Activated CD4-positive, alpha-beta memory T cell treated with anti-CD3 and anti-CD28 coated beads for 36 hours (primary cell): ENCODE measurements around the gene CREBL2. TPM values are rescaled to one million over a fixed set of nuclear protein-coding genes. Genes with fewer than 3 reads are reported as not detected.
A peak's percentile ranks its signal among the peaks of the same experiment; 100 is the strongest.
"Not testable (repeated sequence)": the region's sequence is repeated elsewhere in the genome, so short reads cannot be mapped to it uniquely, and the experiment has no call there.

Experiments
- CTCF ChIA-PET: fragments of 350-600 bp; sonication (Branson Sonifier 250); formaldehyde crosslinking; loops from one replicate; lab custom pipeline; 2021; ENCODE audit warnings: antibody characterized with exemption, inconsistent platforms; lab: Charles Lee
- POLR2A ChIA-PET: fragments of 350-600 bp; sonication (Branson Sonifier 250); formaldehyde crosslinking; loops from one replicate; lab custom pipeline; 2021; ENCODE audit warnings: antibody characterized with exemption; lab: Charles Lee
- DNase-seq: peaks from one replicate; pipeline ENCODE4 v3.0.0-alpha.2; 2020
- H3K27ac Mint-ChIP-seq: one replicate; pipeline ENCODE4 v1.8.0; 2021; ENCODE audit warnings: mixed read lengths
- H3K27me3 Mint-ChIP-seq: one replicate; pipeline ENCODE4 v1.8.0; 2021; ENCODE audit warnings: mixed read lengths
- H3K36me3 Mint-ChIP-seq: one replicate; pipeline ENCODE4 v1.8.0; 2021; ENCODE audit warnings: mixed read lengths
- H3K4me1 Mint-ChIP-seq: one replicate; pipeline ENCODE4 v1.8.0; 2021; ENCODE audit warnings: low read depth, mixed read lengths
- H3K4me3 Mint-ChIP-seq: one replicate; pipeline ENCODE4 v1.8.0; 2021; ENCODE audit warnings: mild to moderate bottlenecking, mixed read lengths
- H3K9me3 Mint-ChIP-seq: one replicate; pipeline ENCODE4 v1.8.0; 2021; ENCODE audit warnings: mixed read lengths
- intact Hi-C: fragments of 100-400 bp; cut with micrococcal nuclease; formaldehyde crosslinking; loops from one replicate; pipeline ENCODE4 v1.15.1; 2023
- total RNA-seq, 2 experiments: library from RNA; stranded (reverse); gene quantifications; one replicate each; pipeline ENCODE4 v1.2.3, GENCODE V29; 2021

CREBL2 gene
- total RNA-seq = 10 to 100 TPM; 30.4 to 32.2 TPM

GRCh38 chr12:12611512-12612306 is at the start of gene CREBL2:
CREBL2 (plus strand) TSS chr12:12611876; CDS start chr12:12612173, 297 bp downstream.
- CTCF ChIA-PET = interaction anchor here (1.2 to 1.8 kb wide), 5 partner anchors 8 to 125 kb away, joined by 3 to 8 read pairs (median 5); no protein-coding TSS in a partner anchor
- H3K36me3 Mint-ChIP-seq = peaks cover 15% of the 10 kb centered on the region
- H3K4me3 Mint-ChIP-seq = peak within 1 kb of the TSS; percentile 82
- H3K4me1 Mint-ChIP-seq = peaks cover 54% of the 10 kb centered on the region
- intact Hi-C loops = loop anchor here (1.0 to 5.0 kb wide), 5 partner anchors 50 to 254 kb away; partner anchors contain the start of genes BORCS5 and GPR19
- POLR2A ChIA-PET = interaction anchor here (0.8 to 2.3 kb wide), 7 partner anchors 11 to 225 kb away, joined by 3 to 7 read pairs (median 4); no protein-coding TSS in a partner anchor
- peak; percentile 92 for DNase-seq
- no peaks in the 10 kb centered on the region for H3K9me3 Mint-ChIP-seq
- H3K27ac Mint-ChIP-seq = peak within 1 kb of the TSS; percentile 95
- no peaks in the 10 kb centered on the region for H3K27me3 Mint-ChIP-seq

DNA sequence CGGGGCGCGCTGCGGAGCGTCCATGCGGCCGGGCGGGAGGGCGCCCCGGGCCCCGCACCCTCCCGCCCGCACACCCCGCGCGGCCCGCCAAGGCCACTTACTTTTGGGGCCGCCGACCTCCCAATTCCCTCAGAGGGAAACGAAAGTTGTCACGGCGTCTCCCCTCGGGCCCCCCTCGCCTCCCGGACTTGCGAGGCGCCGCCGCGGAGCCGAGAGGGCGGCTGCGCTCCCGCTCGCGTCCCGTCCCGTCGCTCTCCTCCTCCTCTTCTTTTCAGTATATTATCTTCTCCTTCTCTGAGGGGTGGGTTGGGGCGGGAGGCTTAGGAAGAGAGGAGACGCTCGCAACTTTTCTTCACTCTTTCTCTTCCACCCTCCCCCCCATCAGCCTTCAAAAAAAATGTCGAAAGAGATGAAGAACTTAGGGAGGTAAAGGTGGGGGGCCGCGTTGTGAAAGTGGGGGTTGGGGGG is 49.6 kb upstream of the CREBL2 start:
- Mint-ChIP-seq H3K27ac (peak overlapping the region; percentile 84), H3K4me3 (peak overlapping the region; percentile 79), H3K36me3 (peaks cover 22% of the 10 kb centered on the region), H3K27me3 (no peaks in the 10 kb centered on the region), H3K9me3 (peaks cover 5% of the 10 kb centered on the region), H3K4me1 (peaks cover 40% of the 10 kb centered on the region)
- intact Hi-C loops = loop anchor here (1.0 to 5.0 kb wide), 6 partner anchors 21 to 440 kb away; partner anchors contain the start of genes GPR19 and HEBP1
- peak; percentile 40 for DNase-seq
- ChIA-PET POLR2A (interaction anchor here (0.8 to 2.4 kb wide), 16 partner anchors 14 to 185 kb away, joined by 3 to 10 read pairs (median 4); no protein-coding TSS in a partner anchor), CTCF (interaction anchor here (0.9 to 2.7 kb wide), 7 partner anchors 14 to 185 kb away, joined by 3 to 24 read pairs (median 6); no protein-coding TSS in a partner anchor)

GRCh38 chr12:12562585-12563261 is 49.0 kb upstream of the CREBL2 start, which contains the start of gene DUSP16:
DUSP16 (minus strand) TSS chr12:12562863; CDS start chr12:12521098, 41,765 bp downstream.
- Mint-ChIP-seq H3K36me3 (peaks cover 20% of the 10 kb centered on the region), H3K27ac (peak within 1 kb of the TSS; percentile 92), H3K27me3 (no peaks in the 10 kb centered on the region), H3K9me3 (peaks cover 5% of the 10 kb centered on the region), H3K4me3 (peak within 1 kb of the TSS; percentile 79), H3K4me1 (peaks cover 37% of the 10 kb centered on the region)
- intact Hi-C loops = loop anchor here (1.0 to 5.0 kb wide), 6 partner anchors 21 to 440 kb away; partner anchors contain the start of genes GPR19 and HEBP1
- POLR2A ChIA-PET = interaction anchor here (0.6 to 2.0 kb wide), 18 partner anchors 36 to 206 kb away, joined by 3 to 9 read pairs (median 4); partner anchors contain the start of gene BORCS5
- peak; percentile 85 for DNase-seq
- CTCF ChIA-PET = interaction anchor here (0.6 to 2.7 kb wide), 25 partner anchors 8 to 205 kb away, joined by 3 to 24 read pairs (median 4); partner anchors contain the start of gene BORCS5

- H3K27ac Mint-ChIP-seq = peak overlapping the region; percentile 92
- POLR2A ChIA-PET = interaction anchor here (0.6 to 2.0 kb wide), 17 partner anchors 36 to 207 kb away, joined by 3 to 9 read pairs (median 4); partner anchors contain the start of gene BORCS5
- peak overlapping the region; percentile 79 for H3K4me3 Mint-ChIP-seq
Measured at GRCh38 chr12:12563290-12563928, 48.3 kb upstream of the CREBL2 start.

GRCh38 chr12:12564911-12565310 is 46.8 kb upstream of the CREBL2 start:
- peaks cover 6% of the 10 kb centered on the region for H3K36me3 Mint-ChIP-seq
- POLR2A ChIA-PET = no interaction called here
- peaks cover 5% of the 10 kb centered on the region for H3K9me3 Mint-ChIP-seq
- no peak for DNase-seq
- no peaks in the 10 kb centered on the region for H3K27me3 Mint-ChIP-seq
- CTCF ChIA-PET = interaction anchor here (0.7 to 2.7 kb wide), 17 partner anchors 8 to 207 kb away, joined by 3 to 24 read pairs (median 5); partner anchors contain the start of genes BORCS5 and CREBL2
- no peak overlapping the region for H3K4me3 Mint-ChIP-seq
- H3K27ac Mint-ChIP-seq = no peak overlapping the region
- intact Hi-C loops = loop anchor here (1.0 to 5.0 kb wide), 4 partner anchors 82 to 437 kb away; partner anchors contain the start of genes BORCS5 and HEBP1
- peaks cover 17% of the 10 kb centered on the region for H3K4me1 Mint-ChIP-seq

More at GRCh38 chr12:12563290-12563928, 48.3 kb upstream of the CREBL2 start:
- peaks cover 14% of the 10 kb centered on the region for H3K36me3 Mint-ChIP-seq
- H3K9me3 Mint-ChIP-seq = peaks cover 5% of the 10 kb centered on the region
- H3K4me1 Mint-ChIP-seq = peaks cover 30% of the 10 kb centered on the region
- intact Hi-C loops = loop anchor here (2.0 to 5.0 kb wide), 4 partner anchors 61 to 439 kb away; partner anchors contain the start of genes GPR19 and HEBP1
- DNase-seq = no peak
- H3K27me3 Mint-ChIP-seq = no peaks in the 10 kb centered on the region
- CTCF ChIA-PET = interaction anchor here (0.6 to 2.7 kb wide), 33 partner anchors 8 to 206 kb away, joined by 3 to 24 read pairs (median 4); partner anchors contain the start of genes BORCS5 and CREBL2

DNA sequence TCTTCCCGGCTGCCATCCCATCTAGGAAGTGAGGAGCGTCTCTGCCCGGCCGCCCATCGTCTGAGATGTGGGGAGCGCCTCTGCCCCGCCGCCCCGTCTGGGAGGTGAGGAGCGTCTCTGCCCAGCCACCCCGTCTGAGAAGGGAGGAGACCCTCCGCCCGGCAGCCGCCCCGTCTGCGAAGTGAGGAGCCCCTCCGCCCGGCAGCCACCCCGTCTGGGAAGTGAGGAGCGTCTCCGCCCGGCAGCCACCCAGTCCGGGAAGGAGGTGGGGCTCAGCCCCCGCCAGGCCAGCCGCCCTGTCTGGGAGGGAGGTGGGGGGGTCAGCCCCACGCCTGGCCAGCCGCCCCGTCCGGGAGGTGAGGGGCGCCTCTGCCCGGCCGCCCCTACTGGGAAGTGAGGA is 45.7 kb upstream of the CREBL2 start:
- POLR2A ChIA-PET, intact Hi-C loops: not testable (repeated sequence)

GRCh38 chr12:12572659-12573058 is 39.0 kb upstream of the CREBL2 start:
- POLR2A ChIA-PET = no interaction called here

More for the DNA sequence above, 45.7 kb upstream of the CREBL2 start:
- H3K36me3 Mint-ChIP-seq, H3K9me3 Mint-ChIP-seq, H3K27ac Mint-ChIP-seq, DNase-seq, H3K4me3 Mint-ChIP-seq, H3K27me3 Mint-ChIP-seq, CTCF ChIA-PET: not testable (repeated sequence)
- H3K4me1 Mint-ChIP-seq = peaks cover 14% of the 10 kb centered on the region

GRCh38 chr12:12577786-12578185 is 33.9 kb upstream of the CREBL2 start:
- intact Hi-C loops = no loop called here
- Mint-ChIP-seq H3K36me3 (no peaks in the 10 kb centered on the region), H3K9me3 (no peaks in the 10 kb centered on the region), H3K4me3 (no peak overlapping the region), H3K4me1 (peaks cover 24% of the 10 kb centered on the region), H3K27me3 (no peaks in the 10 kb centered on the region), H3K27ac (peak overlapping the region; percentile 8)
- POLR2A ChIA-PET = no interaction called here
- DNase-seq = no peak
- CTCF ChIA-PET = interaction anchor here (2.9 kb wide), 1 partner anchor 14 kb away, joined by 11 read pairs; the partner anchor contains the start of gene DUSP16

More at GRCh38 chr12:12572659-12573058, 39.0 kb upstream of the CREBL2 start:
- intact Hi-C loops = no loop called here
- DNase-seq = no peak
- H3K27ac Mint-ChIP-seq = no peak overlapping the region
- no peaks in the 10 kb centered on the region for H3K36me3 Mint-ChIP-seq
- peaks cover 7% of the 10 kb centered on the region for H3K4me1 Mint-ChIP-seq
- H3K4me3 Mint-ChIP-seq = no peak overlapping the region
- CTCF ChIA-PET = interaction anchor here (1.7 kb wide), 1 partner anchor 8 kb away, joined by 5 read pairs; no protein-coding TSS in a partner anchor
- no peaks in the 10 kb centered on the region for H3K9me3 Mint-ChIP-seq
- H3K27me3 Mint-ChIP-seq = no peaks in the 10 kb centered on the region

GRCh38 chr12:12580716-12581115 is 31.0 kb upstream of the CREBL2 start:
- H3K27me3 Mint-ChIP-seq, POLR2A ChIA-PET, H3K9me3 Mint-ChIP-seq, H3K36me3 Mint-ChIP-seq, DNase-seq, H3K27ac Mint-ChIP-seq, H3K4me3 Mint-ChIP-seq, intact Hi-C loops: not testable (repeated sequence)
- CTCF ChIA-PET = interaction anchor here (0.6 kb wide), 1 partner anchor 79 kb away, joined by 3 read pairs; no protein-coding TSS in a partner anchor
- peaks cover 49% of the 10 kb centered on the region for H3K4me1 Mint-ChIP-seq

DNA sequence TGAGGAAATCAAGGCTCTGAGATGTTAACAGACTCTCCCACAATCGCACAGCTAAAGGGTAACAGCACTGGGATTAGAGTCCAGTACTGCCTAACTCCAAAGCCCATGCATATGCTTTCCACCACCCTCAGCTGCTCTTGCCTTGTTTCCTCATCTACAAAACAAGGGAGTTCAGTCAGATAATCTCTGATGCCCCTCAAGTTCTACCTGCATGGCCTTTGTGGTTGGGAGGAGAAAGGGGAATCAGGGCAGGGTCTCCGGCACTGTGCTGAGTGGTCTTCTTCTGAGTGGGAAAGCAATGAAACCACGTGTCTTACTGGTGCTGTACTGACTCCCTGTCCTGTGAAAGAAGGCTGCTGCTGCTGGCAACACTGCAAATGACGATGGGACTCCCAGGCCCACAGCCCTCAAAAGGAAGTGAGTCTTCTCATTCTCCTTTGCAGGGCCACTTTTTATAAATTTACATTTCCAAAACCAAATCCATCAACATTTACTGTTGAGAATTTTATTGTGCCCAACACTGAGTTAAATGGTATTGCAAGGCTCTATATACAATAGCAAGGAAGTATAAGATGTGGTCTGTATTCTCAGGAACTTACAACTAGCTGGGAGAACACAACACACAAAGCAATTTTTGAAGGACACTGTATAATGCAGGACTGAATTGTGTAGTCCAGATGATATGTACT is 29.3 kb upstream of the CREBL2 start:
- ChIA-PET CTCF (interaction anchor here (0.6 to 1.3 kb wide), 3 partner anchors 19 to 122 kb away, joined by 3 to 5 read pairs (median 3); partner anchors contain the start of gene DUSP16), POLR2A (interaction anchor here (1.5 kb wide), 1 partner anchor 21 kb away, joined by 3 read pairs; no protein-coding TSS in a partner anchor)
- peak; percentile 51 for DNase-seq
- Mint-ChIP-seq H3K27me3 (peaks cover 3% of the 10 kb centered on the region), H3K36me3 (no peaks in the 10 kb centered on the region), H3K4me3 (peak overlapping the region; percentile 40), H3K27ac (peak overlapping the region; percentile 84), H3K4me1 (peaks cover 54% of the 10 kb centered on the region), H3K9me3 (no peaks in the 10 kb centered on the region)
- intact Hi-C loops = loop anchor here (1.0 to 2.0 kb wide), 2 partner anchors 62 to 140 kb away; no protein-coding TSS in a partner anchor
